Cardiac fibroblast (primary cell): ENCODE measurements around the gene FAM151B.
"Not testable (repeated sequence)": the region's sequence is repeated elsewhere in the genome, so short reads cannot be mapped to it uniquely, and the experiment has no call there.

Source experiments
- DNase-seq, 2 donors: peaks; one replicate each; pipeline versions ENCODE4 v3.0.0 to v3.0.0-alpha.2; 2010; ENCODE audit warnings: low read depth in 2 of 2
- H3K4me3 ChIP-seq, 2 donors: replicated peaks in 1 of 2; 1 replicate in 1 of 2; 2 replicates in 1 of 2; pipeline ENCODE4 v1.5.1; 2011; ENCODE audit warnings: low read depth in 2 of 2, low read length in 2 of 2, mild to moderate bottlenecking in 2 of 2, moderate library complexity in 1 of 2
- CTCF ChIP-seq: IDR thresholded peaks from one replicate; pipeline ENCODE4 v1.5.1; 2011; ENCODE audit warnings: low read depth, mild to moderate bottlenecking, low read length, inconsistent platforms

The FAM151B gene

GRCh38 chr5:80466669-80467485 lies 21.0 kb upstream of the FAM151B start:
- no peak overlapping the region for H3K4me3 ChIP-seq
- TF ChIP-seq CTCF = no peak
- DNase-seq = peak; percentile 73 to 82

- no peak for TF ChIP-seq CTCF
- no peak overlapping the region for H3K4me3 ChIP-seq
- DNase-seq = no peak
These were observed 19.8 kb upstream of the FAM151B start for GRCh38 chr5:80468131-80468530.

GRCh38 chr5:80470631-80471030 lies 17.3 kb upstream of the FAM151B start:
- not testable (repeated sequence) for DNase-seq, H3K4me3 ChIP-seq

GRCh38 chr5:80474929-80475328 lies 13.0 kb upstream of the FAM151B start:
- TF ChIP-seq CTCF = no peak
- DNase-seq = no peak

GRCh38 chr5:80479713-80480112 lies 8.2 kb upstream of the FAM151B start:
- DNase-seq = no peak
- TF ChIP-seq CTCF = no peak

More at GRCh38 chr5:80474929-80475328, 13.0 kb upstream of the FAM151B start:
- H3K4me3 ChIP-seq = no peak overlapping the region

GRCh38 chr5:80480354-80480753 lies 7.5 kb upstream of the FAM151B start:
- no peak overlapping the region for H3K4me3 ChIP-seq
- no peak for TF ChIP-seq CTCF
- no peak for DNase-seq

More at GRCh38 chr5:80479713-80480112, 8.2 kb upstream of the FAM151B start:
- H3K4me3 ChIP-seq = no peak overlapping the region

GRCh38 chr5:80481019-80481893 lies 6.6 kb upstream of the FAM151B start:
- DNase-seq = peak; percentile 75 to 78
- no peak overlapping the region for H3K4me3 ChIP-seq
- peak; percentile 88 for TF ChIP-seq CTCF
